ENCODE measurements around the gene MVB12B.

DNA sequence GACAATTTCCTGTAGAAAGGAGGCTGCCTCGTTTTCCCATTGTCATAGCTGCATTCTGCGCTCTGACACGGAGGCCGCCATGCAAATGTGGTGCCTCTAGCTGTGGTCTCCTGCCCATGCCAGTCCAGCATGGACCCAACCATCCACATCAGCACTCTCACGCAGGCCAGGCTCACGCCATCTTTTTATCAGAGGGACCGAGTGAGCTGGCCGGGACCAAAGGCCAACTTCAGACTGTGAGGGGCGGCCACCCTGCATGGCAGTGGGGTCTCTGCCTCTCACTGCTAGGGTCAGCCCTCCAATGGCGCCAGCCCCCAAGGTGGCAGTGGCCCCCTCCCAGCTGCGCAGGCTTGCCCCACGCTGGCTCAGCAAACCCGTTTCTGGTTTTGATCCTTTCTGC lies 155.2 kb downstream of the MVB12B start:
- no peak for TF ChIP-seq TAF1 (IDR thresholded peaks at IDR 0.05; ENCODE audit: borderline replicate concordance, insufficient read depth, low read length)
- no peak for TF ChIP-seq REST (IDR thresholded peaks at IDR 0.05; ENCODE audit: insufficient read depth in 1 of 2, low read depth in 2 of 2, low read length in 2 of 2)
- no peak for TF ChIP-seq FOXP2 (optimal IDR thresholded peaks at IDR 0.05; ENCODE audit: borderline replicate concordance, extremely low read depth, extremely low read length, insufficient read depth)
- TF ChIP-seq SIN3A (IDR thresholded peaks at IDR 0.05; ENCODE audit: borderline replicate concordance, insufficient read depth, low read length): no peak

Data from PFSK-1 (cell line).